HEK293 (cell line): ENCODE measurements around the gene CDH24.
A peak's percentile ranks its signal among the peaks of the same experiment; 100 is the strongest.

Experiments
- CTCF ChIA-PET: fragments of 350-600 bp; formaldehyde crosslinking; extraction: SDS; loops from one replicate; lab custom pipeline; 2021; ENCODE audit warnings: antibody characterized with exemption; lab: Yijun Ruan, JAX
- POLR2A ChIA-PET: fragments of 300-600 bp; formaldehyde crosslinking; extraction: SDS; loops from one replicate; lab custom pipeline; 2020; ENCODE audit warnings: antibody characterized with exemption, inconsistent platforms; lab: Yijun Ruan, JAX
- H3K27ac ChIP-seq: fragments of 200-500 bp; sonication (Bioruptor generic); 2 replicates; pipeline ENCODE4 v1.5.1; 2014; ENCODE audit warnings: low read depth, low read length, control low read depth, inconsistent platforms; ENCODE audit errors: extremely low read depth
- H3K36me3 ChIP-seq, 2 experiments: fragments of 200-500 bp in 1 of 2; sonication (Bioruptor generic) in 1 of 2; 1 replicate in 1 of 2; 2 replicates in 1 of 2; pipeline ENCODE4 v1.5.1; 2014 to 2017; ENCODE audit warnings: inconsistent platforms in 2 of 2, low read length in 2 of 2; ENCODE audit not compliant: control insufficient read depth in 2 of 2, insufficient read depth in 1 of 2
- H3K4me1 ChIP-seq: fragments of 200-500 bp; sonication (Bioruptor generic); 2 replicates; pipeline ENCODE4 v1.5.1; 2014; ENCODE audit warnings: mild to moderate bottlenecking, low read length, inconsistent platforms; ENCODE audit not compliant: control insufficient read depth, insufficient read depth
- H3K4me3 ChIP-seq: 2 replicates; pipeline ENCODE4 v1.5.1; 2011; ENCODE audit warnings: low read depth, mild to moderate bottlenecking, control low read depth, low read length, moderate library complexity
- H3K9me3 ChIP-seq: fragments of 200-500 bp; sonication (Bioruptor generic); 2 replicates; pipeline ENCODE4 v1.5.1; 2014; ENCODE audit warnings: low read depth, low read length, inconsistent platforms; ENCODE audit not compliant: control insufficient read depth, insufficient read depth
- EGR2 ChIP-seq: fragments of 450-650 bp; formaldehyde crosslinking; IDR thresholded peaks from 2 replicates; pipeline ENCODE4 v1.5.1; 2016; ENCODE audit warnings: low read depth, missing biosample characterization, missing genetic modification characterization
- GLIS1 ChIP-seq: fragments of 450-650 bp; formaldehyde crosslinking; IDR thresholded peaks from 2 replicates; pipeline ENCODE4 v1.5.1; 2016; ENCODE audit warnings: missing biosample characterization, missing genetic modification characterization
- HOXD13 ChIP-seq: sonication (generic); formaldehyde crosslinking; IDR thresholded peaks from 2 replicates; pipeline ENCODE4 v1.8.0; 2022; ENCODE audit warnings: missing genetic modification reagents, borderline replicate concordance
- ZFHX2 ChIP-seq: fragments of 450-650 bp; formaldehyde crosslinking; conservative IDR thresholded peaks from 2 replicates; pipeline ENCODE4 v1.5.1; 2016; ENCODE audit warnings: missing biosample characterization, missing genetic modification characterization
- ZIC2 ChIP-seq: fragments of 450-650 bp; formaldehyde crosslinking; IDR thresholded peaks from 2 replicates; pipeline ENCODE4 v1.5.1; 2016; ENCODE audit warnings: missing biosample characterization, missing genetic modification characterization
- ZNF174 ChIP-seq: fragments of 450-650 bp; formaldehyde crosslinking; IDR thresholded peaks from 2 replicates; pipeline ENCODE4 v1.5.0; 2017; ENCODE audit warnings: missing biosample characterization, mild to moderate bottlenecking, missing genetic modification characterization
- ZNF248 ChIP-seq: fragments of 450-650 bp; formaldehyde crosslinking; IDR thresholded peaks from 2 replicates; pipeline ENCODE4 v1.5.1; 2017; ENCODE audit warnings: missing biosample characterization, missing genetic modification characterization
- ZNF266 ChIP-seq: fragments of 450-650 bp; formaldehyde crosslinking; IDR thresholded peaks from 2 replicates; pipeline ENCODE4 v1.5.1; 2016; ENCODE audit warnings: missing biosample characterization, missing genetic modification characterization, low read depth
- ZNF324 ChIP-seq: fragments of 450-650 bp; formaldehyde crosslinking; IDR thresholded peaks from 2 replicates; pipeline ENCODE4 v1.5.1; 2016; ENCODE audit warnings: missing biosample characterization, missing genetic modification characterization
- ZNF341 ChIP-seq: fragments of 450-650 bp; formaldehyde crosslinking; IDR thresholded peaks from 2 replicates; pipeline ENCODE4; 2016; ENCODE audit warnings: low read depth, missing biosample characterization, missing genetic modification characterization
- ZNF423 ChIP-seq: fragments of 450-650 bp; formaldehyde crosslinking; IDR thresholded peaks from 2 replicates; pipeline ENCODE4 v1.5.1; 2016; ENCODE audit warnings: missing biosample characterization, missing genetic modification characterization
- ZNF433 ChIP-seq: fragments of 450-650 bp; formaldehyde crosslinking; IDR thresholded peaks from 2 replicates; pipeline ENCODE4 v1.5.1; 2016; ENCODE audit warnings: missing biosample characterization, missing genetic modification characterization, low read depth
- ZNF521 ChIP-seq: fragments of 450-650 bp; formaldehyde crosslinking; IDR thresholded peaks from 2 replicates; pipeline ENCODE4 v1.5.1; 2017; ENCODE audit warnings: missing biosample characterization, mild to moderate bottlenecking, missing genetic modification characterization
- ZNF555 ChIP-seq: fragments of 450-650 bp; formaldehyde crosslinking; conservative IDR thresholded peaks from 2 replicates; pipeline ENCODE4 v1.5.1; 2017; ENCODE audit warnings: missing biosample characterization, mild to moderate bottlenecking, missing genetic modification characterization, inconsistent platforms
- ZNF626 ChIP-seq: fragments of 450-650 bp; sonication (Bioruptor Pico); formaldehyde crosslinking; IDR thresholded peaks from 2 replicates; pipeline ENCODE4 v1.5.1; 2018; ENCODE audit warnings: missing biosample characterization, missing genetic modification characterization, inconsistent platforms
- ZNF830 ChIP-seq: fragments of 450-650 bp; IDR thresholded peaks from 2 replicates; pipeline ENCODE4 v1.5.0; 2018; ENCODE audit warnings: missing biosample characterization, missing genetic modification characterization, low read depth, mild to moderate bottlenecking, moderate library complexity
- ZNF843 ChIP-seq: fragments of 450-650 bp; formaldehyde crosslinking; IDR thresholded peaks from 2 replicates; pipeline ENCODE4 v1.5.1; 2016; ENCODE audit warnings: missing biosample characterization, missing genetic modification characterization
- TF ChIP-seq, protein P1 (sequence below): fragments of 450-650 bp; formaldehyde crosslinking; IDR thresholded peaks from 2 replicates; pipeline ENCODE4 v1.5.1; 2016; ENCODE audit warnings: missing biosample characterization, missing genetic modification characterization
- TF ChIP-seq, protein P2 (sequence below): fragments of 450-650 bp; formaldehyde crosslinking; IDR thresholded peaks from 2 replicates; pipeline ENCODE4 v1.5.1; 2016; ENCODE audit warnings: missing biosample characterization, missing genetic modification characterization, borderline replicate concordance
- TF ChIP-seq, protein P3 (sequence below): fragments of 450-650 bp; formaldehyde crosslinking; IDR thresholded peaks from 2 replicates; pipeline ENCODE4 v1.5.1; 2017; ENCODE audit warnings: missing biosample characterization, missing genetic modification characterization
- TF ChIP-seq, protein P4 (sequence below): fragments of 450-650 bp; formaldehyde crosslinking; IDR thresholded peaks from 2 replicates; pipeline ENCODE4 v1.5.1; 2016; ENCODE audit warnings: missing biosample characterization, missing genetic modification characterization, low read depth
- TF ChIP-seq, protein P5 (sequence below): fragments of 450-650 bp; formaldehyde crosslinking; IDR thresholded peaks from 2 replicates; pipeline ENCODE4 v1.5.0; 2017; ENCODE audit warnings: missing biosample characterization, missing genetic modification characterization, borderline replicate concordance

CDH24 gene

DNA sequence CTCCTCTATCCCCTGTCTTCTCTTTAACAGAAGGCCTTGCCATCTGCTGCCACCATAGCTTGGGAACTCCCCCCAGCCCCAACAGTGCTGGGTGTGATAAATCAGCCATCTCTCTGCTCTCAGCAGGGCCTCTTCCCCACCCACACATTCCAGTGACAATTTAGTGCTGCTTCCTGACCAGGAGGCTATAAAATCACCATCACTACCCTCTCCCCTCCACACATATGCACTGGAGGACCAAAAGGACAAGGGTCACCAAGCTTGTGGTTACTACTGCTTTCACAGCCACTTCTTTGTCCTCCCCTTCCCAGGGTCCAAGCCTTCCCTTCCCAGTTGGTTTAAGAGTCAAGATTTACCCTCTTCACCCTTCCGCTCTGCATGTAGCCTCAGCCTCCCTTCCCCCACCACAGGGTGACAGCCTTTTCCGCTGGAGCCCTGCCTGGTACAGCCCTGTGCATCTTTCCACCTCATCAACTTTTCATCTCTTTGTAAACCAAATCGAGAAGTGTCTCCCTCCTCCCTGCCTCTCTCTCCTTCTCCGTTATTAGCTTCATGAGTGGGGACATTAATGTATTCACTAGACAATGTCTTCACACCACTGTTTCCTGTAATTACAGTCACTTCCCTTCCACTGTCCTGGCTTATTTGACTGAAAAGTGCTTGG lies 32.0 kb downstream of the CDH24 start:
- ChIA-PET CTCF (interaction anchor here (0.6 to 1.7 kb wide), 5 partner anchors 19 to 162 kb away, joined by 3 to 4 read pairs (median 3); no protein-coding TSS in a partner anchor), POLR2A (interaction anchor here (0.6 to 2.3 kb wide), 3 partner anchors 9 to 47 kb away, joined by 3 to 6 read pairs (median 4); partner anchors contain the start of gene PSMB5)
- no peak overlapping the region for H3K4me3 ChIP-seq
- peaks cover 12% of the 10 kb centered on the region for H3K4me1 ChIP-seq
- no peaks in the 10 kb centered on the region for H3K9me3 ChIP-seq
- H3K27ac ChIP-seq = no peak overlapping the region
- H3K36me3 ChIP-seq = peaks cover 25 to 39% of the 10 kb centered on the region in 2 experiments
- TF ChIP-seq ZNF555 (tag by site-specific recombination) (no peak), ZNF266 (tag by site-specific recombination) (no peak), ZNF423 (tag by site-specific recombination) (peak; percentile 83), ZFHX2 (tag by site-specific recombination) (peak; percentile 73), ZNF174 (tag by site-specific recombination) (no peak), ZNF843 (tag by site-specific recombination) (no peak), ZNF433 (no peak), ZNF341 (no peak), HOXD13 (no peak), ZNF626 (tag by site-specific recombination) (no peak), ZNF521 (tag by site-specific recombination) (no peak), ZIC2 (tag by site-specific recombination) (peak; percentile 92), ZNF324 (no peak), ZNF248 (tag by site-specific recombination) (no peak), EGR2 (tag by site-specific recombination) (peak; percentile 64), ZNF830 (tag by site-specific recombination) (no peak), GLIS1 (tag by site-specific recombination) (peak; percentile 10; the same call in 1 of the 2 replicates)
- TF ChIP-seq, protein P1, sequence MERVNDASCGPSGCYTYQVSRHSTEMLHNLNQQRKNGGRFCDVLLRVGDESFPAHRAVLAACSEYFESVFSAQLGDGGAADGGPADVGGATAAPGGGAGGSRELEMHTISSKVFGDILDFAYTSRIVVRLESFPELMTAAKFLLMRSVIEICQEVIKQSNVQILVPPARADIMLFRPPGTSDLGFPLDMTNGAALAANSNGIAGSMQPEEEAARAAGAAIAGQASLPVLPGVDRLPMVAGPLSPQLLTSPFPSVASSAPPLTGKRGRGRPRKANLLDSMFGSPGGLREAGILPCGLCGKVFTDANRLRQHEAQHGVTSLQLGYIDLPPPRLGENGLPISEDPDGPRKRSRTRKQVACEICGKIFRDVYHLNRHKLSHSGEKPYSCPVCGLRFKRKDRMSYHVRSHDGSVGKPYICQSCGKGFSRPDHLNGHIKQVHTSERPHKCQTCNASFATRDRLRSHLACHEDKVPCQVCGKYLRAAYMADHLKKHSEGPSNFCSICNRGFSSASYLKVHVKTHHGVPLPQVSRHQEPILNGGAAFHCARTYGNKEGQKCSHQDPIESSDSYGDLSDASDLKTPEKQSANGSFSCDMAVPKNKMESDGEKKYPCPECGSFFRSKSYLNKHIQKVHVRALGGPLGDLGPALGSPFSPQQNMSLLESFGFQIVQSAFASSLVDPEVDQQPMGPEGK (tag by site-specific recombination) = peak; percentile 37; the same call in 1 of the 2 replicates
- TF ChIP-seq, protein P2, sequence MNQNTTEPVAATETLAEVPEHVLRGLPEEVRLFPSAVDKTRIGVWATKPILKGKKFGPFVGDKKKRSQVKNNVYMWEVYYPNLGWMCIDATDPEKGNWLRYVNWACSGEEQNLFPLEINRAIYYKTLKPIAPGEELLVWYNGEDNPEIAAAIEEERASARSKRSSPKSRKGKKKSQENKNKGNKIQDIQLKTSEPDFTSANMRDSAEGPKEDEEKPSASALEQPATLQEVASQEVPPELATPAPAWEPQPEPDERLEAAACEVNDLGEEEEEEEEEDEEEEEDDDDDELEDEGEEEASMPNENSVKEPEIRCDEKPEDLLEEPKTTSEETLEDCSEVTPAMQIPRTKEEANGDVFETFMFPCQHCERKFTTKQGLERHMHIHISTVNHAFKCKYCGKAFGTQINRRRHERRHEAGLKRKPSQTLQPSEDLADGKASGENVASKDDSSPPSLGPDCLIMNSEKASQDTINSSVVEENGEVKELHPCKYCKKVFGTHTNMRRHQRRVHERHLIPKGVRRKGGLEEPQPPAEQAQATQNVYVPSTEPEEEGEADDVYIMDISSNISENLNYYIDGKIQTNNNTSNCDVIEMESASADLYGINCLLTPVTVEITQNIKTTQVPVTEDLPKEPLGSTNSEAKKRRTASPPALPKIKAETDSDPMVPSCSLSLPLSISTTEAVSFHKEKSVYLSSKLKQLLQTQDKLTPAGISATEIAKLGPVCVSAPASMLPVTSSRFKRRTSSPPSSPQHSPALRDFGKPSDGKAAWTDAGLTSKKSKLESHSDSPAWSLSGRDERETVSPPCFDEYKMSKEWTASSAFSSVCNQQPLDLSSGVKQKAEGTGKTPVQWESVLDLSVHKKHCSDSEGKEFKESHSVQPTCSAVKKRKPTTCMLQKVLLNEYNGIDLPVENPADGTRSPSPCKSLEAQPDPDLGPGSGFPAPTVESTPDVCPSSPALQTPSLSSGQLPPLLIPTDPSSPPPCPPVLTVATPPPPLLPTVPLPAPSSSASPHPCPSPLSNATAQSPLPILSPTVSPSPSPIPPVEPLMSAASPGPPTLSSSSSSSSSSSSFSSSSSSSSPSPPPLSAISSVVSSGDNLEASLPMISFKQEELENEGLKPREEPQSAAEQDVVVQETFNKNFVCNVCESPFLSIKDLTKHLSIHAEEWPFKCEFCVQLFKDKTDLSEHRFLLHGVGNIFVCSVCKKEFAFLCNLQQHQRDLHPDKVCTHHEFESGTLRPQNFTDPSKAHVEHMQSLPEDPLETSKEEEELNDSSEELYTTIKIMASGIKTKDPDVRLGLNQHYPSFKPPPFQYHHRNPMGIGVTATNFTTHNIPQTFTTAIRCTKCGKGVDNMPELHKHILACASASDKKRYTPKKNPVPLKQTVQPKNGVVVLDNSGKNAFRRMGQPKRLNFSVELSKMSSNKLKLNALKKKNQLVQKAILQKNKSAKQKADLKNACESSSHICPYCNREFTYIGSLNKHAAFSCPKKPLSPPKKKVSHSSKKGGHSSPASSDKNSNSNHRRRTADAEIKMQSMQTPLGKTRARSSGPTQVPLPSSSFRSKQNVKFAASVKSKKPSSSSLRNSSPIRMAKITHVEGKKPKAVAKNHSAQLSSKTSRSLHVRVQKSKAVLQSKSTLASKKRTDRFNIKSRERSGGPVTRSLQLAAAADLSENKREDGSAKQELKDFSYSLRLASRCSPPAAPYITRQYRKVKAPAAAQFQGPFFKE = no peak
- TF ChIP-seq, protein P3, sequence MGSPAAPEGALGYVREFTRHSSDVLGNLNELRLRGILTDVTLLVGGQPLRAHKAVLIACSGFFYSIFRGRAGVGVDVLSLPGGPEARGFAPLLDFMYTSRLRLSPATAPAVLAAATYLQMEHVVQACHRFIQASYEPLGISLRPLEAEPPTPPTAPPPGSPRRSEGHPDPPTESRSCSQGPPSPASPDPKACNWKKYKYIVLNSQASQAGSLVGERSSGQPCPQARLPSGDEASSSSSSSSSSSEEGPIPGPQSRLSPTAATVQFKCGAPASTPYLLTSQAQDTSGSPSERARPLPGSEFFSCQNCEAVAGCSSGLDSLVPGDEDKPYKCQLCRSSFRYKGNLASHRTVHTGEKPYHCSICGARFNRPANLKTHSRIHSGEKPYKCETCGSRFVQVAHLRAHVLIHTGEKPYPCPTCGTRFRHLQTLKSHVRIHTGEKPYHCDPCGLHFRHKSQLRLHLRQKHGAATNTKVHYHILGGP (tag by site-specific recombination) = no peak
- TF ChIP-seq, protein P4, sequence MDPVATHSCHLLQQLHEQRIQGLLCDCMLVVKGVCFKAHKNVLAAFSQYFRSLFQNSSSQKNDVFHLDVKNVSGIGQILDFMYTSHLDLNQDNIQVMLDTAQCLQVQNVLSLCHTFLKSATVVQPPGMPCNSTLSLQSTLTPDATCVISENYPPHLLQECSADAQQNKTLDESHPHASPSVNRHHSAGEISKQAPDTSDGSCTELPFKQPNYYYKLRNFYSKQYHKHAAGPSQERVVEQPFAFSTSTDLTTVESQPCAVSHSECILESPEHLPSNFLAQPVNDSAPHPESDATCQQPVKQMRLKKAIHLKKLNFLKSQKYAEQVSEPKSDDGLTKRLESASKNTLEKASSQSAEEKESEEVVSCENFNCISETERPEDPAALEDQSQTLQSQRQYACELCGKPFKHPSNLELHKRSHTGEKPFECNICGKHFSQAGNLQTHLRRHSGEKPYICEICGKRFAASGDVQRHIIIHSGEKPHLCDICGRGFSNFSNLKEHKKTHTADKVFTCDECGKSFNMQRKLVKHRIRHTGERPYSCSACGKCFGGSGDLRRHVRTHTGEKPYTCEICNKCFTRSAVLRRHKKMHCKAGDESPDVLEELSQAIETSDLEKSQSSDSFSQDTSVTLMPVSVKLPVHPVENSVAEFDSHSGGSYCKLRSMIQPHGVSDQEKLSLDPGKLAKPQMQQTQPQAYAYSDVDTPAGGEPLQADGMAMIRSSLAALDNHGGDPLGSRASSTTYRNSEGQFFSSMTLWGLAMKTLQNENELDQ (tag by site-specific recombination) = no peak
- TF ChIP-seq, protein P5, sequence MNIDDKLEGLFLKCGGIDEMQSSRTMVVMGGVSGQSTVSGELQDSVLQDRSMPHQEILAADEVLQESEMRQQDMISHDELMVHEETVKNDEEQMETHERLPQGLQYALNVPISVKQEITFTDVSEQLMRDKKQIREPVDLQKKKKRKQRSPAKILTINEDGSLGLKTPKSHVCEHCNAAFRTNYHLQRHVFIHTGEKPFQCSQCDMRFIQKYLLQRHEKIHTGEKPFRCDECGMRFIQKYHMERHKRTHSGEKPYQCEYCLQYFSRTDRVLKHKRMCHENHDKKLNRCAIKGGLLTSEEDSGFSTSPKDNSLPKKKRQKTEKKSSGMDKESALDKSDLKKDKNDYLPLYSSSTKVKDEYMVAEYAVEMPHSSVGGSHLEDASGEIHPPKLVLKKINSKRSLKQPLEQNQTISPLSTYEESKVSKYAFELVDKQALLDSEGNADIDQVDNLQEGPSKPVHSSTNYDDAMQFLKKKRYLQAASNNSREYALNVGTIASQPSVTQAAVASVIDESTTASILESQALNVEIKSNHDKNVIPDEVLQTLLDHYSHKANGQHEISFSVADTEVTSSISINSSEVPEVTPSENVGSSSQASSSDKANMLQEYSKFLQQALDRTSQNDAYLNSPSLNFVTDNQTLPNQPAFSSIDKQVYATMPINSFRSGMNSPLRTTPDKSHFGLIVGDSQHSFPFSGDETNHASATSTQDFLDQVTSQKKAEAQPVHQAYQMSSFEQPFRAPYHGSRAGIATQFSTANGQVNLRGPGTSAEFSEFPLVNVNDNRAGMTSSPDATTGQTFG = no peak
